SK-MEL-5 (cell line): ENCODE measurements around the gene ANXA4. TPM values are rescaled to one million over a fixed set of nuclear protein-coding genes. Genes with fewer than 3 reads are reported as not detected.

ENCODE experiments used
- DNase-seq: peaks from one replicate; pipeline ENCODE4 v3.0.0-alpha.2; 2016; ENCODE audit warnings: low read depth, low spot score
- in situ Hi-C: cut with HindIII; loops from 2 replicates; pipeline ENCODE4 v1.10.0; 2016; ENCODE audit warnings: low sequenced_read_pairs, high pct_unique_total_duplicates, low pct_unique_long_range_greater_than_20kb
- small RNA-seq, 2 experiments: library from RNA; depleted of rRNA; stranded (forward); fragments of <200 nt; gene quantifications; one replicate each; pipeline ENCODE3, GENCODE V24; 2014
- total RNA-seq: library from RNA; depleted of rRNA; stranded (reverse); fragments of >200 nt; shearing (Covaris generic); gene quantifications from 2 replicates; pipeline ENCODE4 v1.2.3, GENCODE V29; 2014; rRNA removed

Gene ANXA4
- total RNA-seq, 1 experiment from 2014 or later, result 24.6 TPM

DNA sequence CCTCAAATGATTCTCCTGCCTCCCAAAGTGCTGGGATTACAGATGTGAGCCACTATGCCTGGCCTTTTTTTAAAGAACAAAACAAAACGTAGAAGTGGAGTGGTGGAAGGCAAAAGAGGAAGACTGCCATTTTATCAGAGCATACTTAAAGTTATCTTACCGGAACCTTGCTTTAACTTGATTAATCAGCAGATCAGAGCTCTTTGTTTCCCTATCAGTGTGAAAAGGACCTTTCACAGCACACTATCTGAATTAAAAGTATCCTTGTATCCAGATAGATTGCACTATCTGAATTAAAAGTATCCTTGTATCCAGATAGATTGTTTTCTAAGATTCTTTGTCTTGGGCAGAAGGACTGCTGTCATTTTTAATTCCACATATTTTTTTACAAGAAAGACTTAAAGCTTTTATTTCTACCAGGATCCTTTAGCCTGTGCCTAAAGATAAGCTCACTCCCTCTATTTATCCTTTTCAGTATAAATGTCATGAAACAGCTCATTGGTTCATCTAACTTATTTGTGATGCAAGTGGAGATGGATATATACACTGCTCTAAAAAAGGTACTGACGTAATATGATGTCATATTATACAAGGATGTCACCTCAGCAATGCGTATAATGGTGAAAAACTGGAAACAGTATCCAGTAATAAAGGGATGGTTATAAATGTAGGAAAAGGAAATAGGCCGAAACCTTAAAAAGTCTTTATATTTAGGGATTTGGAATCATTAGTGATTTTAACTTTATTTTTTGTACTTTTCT is 105.3 kb downstream of the ANXA4 start:
- in situ Hi-C loops, result no loop called here

DNA sequence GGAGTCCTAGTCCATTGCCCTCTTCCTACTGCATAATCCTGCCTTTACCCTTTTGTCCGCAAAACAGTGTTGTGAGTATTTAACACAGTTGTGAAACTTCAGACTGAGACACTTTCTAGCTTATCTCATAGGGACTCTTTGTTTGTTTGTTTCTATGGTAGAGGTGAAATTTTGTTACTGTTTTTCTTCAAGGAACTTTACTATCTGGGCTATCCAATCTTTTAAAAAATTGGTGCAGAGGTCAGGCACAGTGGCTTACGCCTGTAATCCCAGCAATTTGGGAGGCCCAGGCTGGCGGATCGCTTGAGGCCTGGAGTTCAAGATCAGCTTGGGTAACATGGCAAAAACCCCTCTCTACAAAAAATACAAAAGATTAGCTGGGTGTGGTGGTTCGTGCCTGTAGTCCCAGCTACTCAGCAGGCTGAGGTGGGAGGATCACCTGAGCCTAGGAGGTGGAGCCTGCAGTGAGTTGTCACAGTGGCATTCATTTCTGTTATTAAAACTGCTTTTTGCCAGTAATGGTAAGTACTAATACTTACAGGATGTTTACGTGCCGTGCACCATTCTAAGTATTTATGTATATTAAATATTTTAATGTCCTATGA is 106.4 kb downstream of the ANXA4 start:
- no peak for DNase-seq
- in situ Hi-C loops, result no loop called here

More for the DNA sequence above, 105.3 kb downstream of the ANXA4 start:
- DNase-seq, result no peak

DNA sequence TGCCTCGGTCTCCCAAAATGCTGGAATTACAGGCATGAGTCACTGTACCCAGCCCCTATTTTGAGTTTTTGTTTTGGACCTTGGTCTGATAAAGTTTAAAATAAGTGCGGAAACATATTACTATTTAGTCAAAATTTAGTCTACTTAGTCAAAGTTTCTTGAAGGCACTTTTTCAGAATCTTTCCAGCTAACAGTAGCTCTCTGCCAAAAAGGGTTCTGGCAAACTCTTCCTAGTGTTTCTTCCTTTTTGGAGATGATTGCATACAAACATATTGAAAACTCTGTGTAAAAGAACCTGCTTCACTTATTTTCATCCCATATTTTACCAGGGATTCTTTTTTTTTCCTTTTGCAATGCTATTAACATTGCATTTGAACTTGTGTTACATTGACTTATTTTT is 116.3 kb downstream of the ANXA4 start:
- DNase-seq, result no peak
- in situ Hi-C loops, result no loop called here

DNA sequence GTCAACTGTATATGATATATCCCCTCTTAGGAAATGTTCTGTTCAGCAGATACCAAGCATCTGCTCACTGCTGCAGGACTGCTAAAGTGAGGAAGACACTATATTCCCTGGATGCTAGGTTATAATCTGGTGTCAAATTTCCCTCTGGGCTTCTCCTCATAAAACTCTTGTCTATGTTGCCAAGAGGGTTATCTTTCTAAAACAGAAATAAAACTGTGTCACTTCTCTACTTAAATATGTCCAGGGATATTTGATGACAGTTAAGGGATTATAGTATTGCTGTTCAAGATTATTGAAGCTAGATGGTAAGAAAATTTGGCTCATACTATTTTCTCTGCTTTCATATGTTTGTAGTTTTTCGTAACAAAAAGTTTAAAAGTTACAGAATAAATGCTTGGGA is 121.4 kb downstream of the ANXA4 start:
- in situ Hi-C loops, result no loop called here
- DNase-seq, result no peak

Small RNAs within 50 kb of the gene (small RNA-seq; reads per million reads assigned to genes)
- 0 reads per million in 2 experiments for gene RPL23AP92

Other genes starting within 250 kb of the ANXA4 start
- 20.6 and 24.8 TPM in 2 replicates for gene AAK1, start 98.4 kb upstream of the ANXA4 start, total RNA-seq
- 7.2 and 7.9 TPM in 2 replicates for gene GMCL1, start 87.5 kb downstream of the ANXA4 start, total RNA-seq
- gene SNRNP27, start 151.8 kb downstream of the ANXA4 start, total RNA-seq, result 65.8 and 70.1 TPM in 2 replicates
- 3.8 and 4.0 TPM in 2 replicates for gene MXD1, start 173.0 kb downstream of the ANXA4 start, total RNA-seq
- 0.05 TPM in 1 of 2 replicates, not detected in the other for gene ASPRV1, start 219.5 kb downstream of the ANXA4 start, total RNA-seq